Keratinocyte (primary cell): ENCODE results near the gene TKFC. TPM values are rescaled to one million over a fixed set of nuclear protein-coding genes. Genes with fewer than 3 reads are reported as not detected.

Experiments used
- DNase-seq: peaks from one replicate; pipeline ENCODE4 v3.0.0-alpha.2; 2011; ENCODE audit warnings: low read depth, missing footprints, low spot score
- FAIRE-seq: peaks from 2 replicates; lab custom pipeline; 2011; peaks lifted over from hg19 to GRCh38; lab: Jason Lieb, UNC
- H2AFZ ChIP-seq: 2 replicates; pipeline ENCODE4 v1.6.0; 2012; ENCODE audit warnings: low read length, control low read depth, inconsistent platforms; ENCODE audit not compliant: control insufficient read depth
- H3K27ac ChIP-seq: 2 replicates; pipeline ENCODE4 v1.5.1; 2011; ENCODE audit warnings: low read length; ENCODE audit not compliant: control insufficient read depth, insufficient read depth
- H3K27me3 ChIP-seq: 3 replicates; pipeline ENCODE4 v1.6.0; 2011; ENCODE audit warnings: low read length; ENCODE audit not compliant: control insufficient read depth, insufficient read depth; ENCODE audit errors: extremely low read depth
- H3K36me3 ChIP-seq, 2 experiments: 2 replicates in 1 of 2; 3 replicates in 1 of 2; pipeline ENCODE4 v1.5.1; 2011; ENCODE audit warnings: low read length in 2 of 2, mild to moderate bottlenecking in 1 of 2; ENCODE audit not compliant: control insufficient read depth in 2 of 2, insufficient read depth in 2 of 2; ENCODE audit errors: extremely low read depth in 1 of 2
- H3K4me1 ChIP-seq: 3 replicates; pipeline ENCODE4 v1.5.1; 2011; ENCODE audit warnings: low read length; ENCODE audit not compliant: control insufficient read depth, insufficient read depth; ENCODE audit errors: extremely low read depth
- H3K4me2 ChIP-seq: 3 replicates; pipeline ENCODE4 v1.6.0; 2011; ENCODE audit warnings: low read depth, low read length; ENCODE audit not compliant: control insufficient read depth, insufficient read depth; ENCODE audit errors: extremely low read depth
- H3K4me3 ChIP-seq, 3 experiments: fragments of 200-600 bp in 1 of 3; sonication (generic) in 1 of 3; 2 replicates in 2 of 3; 3 replicates in 1 of 3; pipeline ENCODE4 v1.5.1; 2011 to 2016; ENCODE audit warnings: low read length in 3 of 3, mild to moderate bottlenecking in 3 of 3, control low read depth in 2 of 3, inconsistent platforms in 1 of 3, low read depth in 1 of 3, mixed read lengths in 1 of 3, mixed run types in 1 of 3, moderate library complexity in 1 of 3; ENCODE audit not compliant: control insufficient read depth in 2 of 3, insufficient read depth in 2 of 3; ENCODE audit errors: extremely low read depth in 1 of 3
- H3K79me2 ChIP-seq: 2 replicates; pipeline ENCODE4 v1.6.0; 2012; ENCODE audit warnings: low read length; ENCODE audit not compliant: control insufficient read depth, insufficient read depth
- H3K9ac ChIP-seq: 3 replicates; pipeline ENCODE4 v1.6.0; 2011; ENCODE audit warnings: low read length; ENCODE audit not compliant: control insufficient read depth, insufficient read depth; ENCODE audit errors: extremely low read depth
- H3K9me1 ChIP-seq: 3 replicates; pipeline ENCODE4 v1.6.0; 2011; ENCODE audit warnings: low read length; ENCODE audit not compliant: control insufficient read depth, insufficient read depth; ENCODE audit errors: extremely low read depth
- H3K9me3 ChIP-seq: 2 replicates; pipeline ENCODE4 v1.5.1; 2012; ENCODE audit warnings: low read depth, low read length; ENCODE audit not compliant: control insufficient read depth
- H4K20me1 ChIP-seq: 3 replicates; pipeline ENCODE4 v1.6.0; 2011; ENCODE audit warnings: low read length; ENCODE audit not compliant: control insufficient read depth, insufficient read depth; ENCODE audit errors: extremely low read depth
- EZH2 ChIP-seq: IDR thresholded peaks from one replicate; pipeline ENCODE4 v1.6.1; 2012; ENCODE audit warnings: inconsistent platforms, mild to moderate bottlenecking, low read length, moderate library complexity
- dilution Hi-C: fragments of 300-500 bp; cut with MboI; formaldehyde crosslinking; loops from one replicate; pipeline ENCODE4 v1.7.0; 2020; ENCODE audit warnings: low sequenced_read_pairs; ENCODE audit not compliant: extremely low pct_ligation_motif_present
- polyA plus RNA-seq, 5 experiments: library from polyadenylated mRNA; depleted of rRNA in 3 of 5; stranded (reverse) in 3 of 5; stranded (forward) in 1 of 5; unstranded in 1 of 5; fragments of >200 nt; gene quantifications; 1 replicate in 1 of 5; 2 replicates in 3 of 5; 3 replicates in 1 of 5; pipeline versions ENCODE4 v1.2.1 to v1.2.3, GENCODE V29; 2011 to 2012; ENCODE audit warnings: missing spikeins in 2 of 5, low read depth in 1 of 5, low replicate concordance in 1 of 5
- TF ChIP-seq, protein P1 (sequence below), 3 experiments: IDR thresholded peaks in 1 of 3; conservative IDR thresholded peaks in 1 of 3; optimal IDR thresholded peaks in 1 of 3; 2 replicates in 2 of 3; 3 replicates in 1 of 3; pipeline versions ENCODE3 to v1.5.1; 2011; ENCODE audit warnings: low read length in 3 of 3, mild to moderate bottlenecking in 3 of 3, moderate library complexity in 2 of 3, control low read depth in 1 of 3, inconsistent platforms in 1 of 3; ENCODE audit not compliant: insufficient read depth in 2 of 3; ENCODE audit errors: extremely low read depth in 1 of 3

The TKFC gene
- polyA plus RNA-seq, 1 donor (not counting 4 experiments of a cell fraction or from before 2014, with no cell fraction given) = 15.4 TPM

DNA sequence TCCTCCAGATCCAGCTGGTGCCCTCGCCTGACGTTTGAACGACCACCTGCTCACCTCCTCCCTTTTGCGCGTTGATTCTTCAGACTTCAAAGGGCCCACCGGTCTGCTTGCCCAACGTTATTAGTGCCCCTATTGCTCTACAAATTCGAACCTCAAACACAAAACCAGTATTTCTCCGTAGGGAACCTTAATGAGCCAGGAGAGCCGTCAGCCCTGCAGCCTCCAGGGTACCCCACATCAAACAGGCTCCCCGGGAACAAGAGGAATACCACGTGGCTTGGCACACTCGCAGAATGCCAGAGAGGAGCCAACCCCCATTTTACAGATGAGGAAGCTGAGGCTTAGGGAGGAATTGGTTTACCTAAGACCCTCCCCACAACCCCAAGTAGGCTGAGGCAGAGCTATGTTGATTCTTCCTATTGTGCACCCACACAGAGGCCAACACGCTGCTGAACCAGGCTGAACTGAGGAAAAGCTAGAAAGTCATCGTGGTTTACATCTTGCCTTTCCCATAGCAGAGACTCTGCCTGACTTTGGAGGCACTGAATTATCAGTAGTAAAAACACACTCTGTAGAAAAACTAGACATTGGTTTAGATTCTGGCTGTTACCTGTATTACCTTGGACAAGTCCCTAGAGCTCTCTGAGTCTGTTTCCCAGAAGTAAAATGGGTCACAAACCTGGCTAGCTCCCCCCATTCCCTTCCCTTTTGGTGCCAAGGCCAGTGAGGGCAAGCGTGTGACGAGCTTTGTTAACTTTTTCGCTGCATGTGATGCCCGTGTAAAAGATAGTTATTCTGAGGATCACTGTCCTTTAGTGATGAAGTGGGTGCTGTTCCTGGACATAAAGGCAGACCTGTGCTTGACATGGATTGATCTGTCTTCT, 764 bp downstream of the TKFC start:
- FAIRE-seq = no peak
- Histone ChIP-seq H3K9ac (peak overlapping the region; percentile 99), H3K79me2 (peaks cover 41% of the 10 kb centered on the region), H3K27me3 (no peaks in the 10 kb centered on the region), H3K4me2 (peak overlapping the region; percentile 99), H3K9me3 (no peaks in the 10 kb centered on the region), H2AFZ (peak overlapping the region; percentile 83), H3K9me1 (no peaks in the 10 kb centered on the region), H3K4me1 (peaks cover 30% of the 10 kb centered on the region), H3K4me3 (peak overlapping the region; percentile 84 to 92 (median 87)), H4K20me1 (peaks cover 3% of the 10 kb centered on the region), H3K27ac (peak overlapping the region; percentile 89), H3K36me3 (peaks cover 11 to 14% of the 10 kb centered on the region in 2 experiments)
- dilution Hi-C loops = no loop called here
- TF ChIP-seq, protein P1, sequence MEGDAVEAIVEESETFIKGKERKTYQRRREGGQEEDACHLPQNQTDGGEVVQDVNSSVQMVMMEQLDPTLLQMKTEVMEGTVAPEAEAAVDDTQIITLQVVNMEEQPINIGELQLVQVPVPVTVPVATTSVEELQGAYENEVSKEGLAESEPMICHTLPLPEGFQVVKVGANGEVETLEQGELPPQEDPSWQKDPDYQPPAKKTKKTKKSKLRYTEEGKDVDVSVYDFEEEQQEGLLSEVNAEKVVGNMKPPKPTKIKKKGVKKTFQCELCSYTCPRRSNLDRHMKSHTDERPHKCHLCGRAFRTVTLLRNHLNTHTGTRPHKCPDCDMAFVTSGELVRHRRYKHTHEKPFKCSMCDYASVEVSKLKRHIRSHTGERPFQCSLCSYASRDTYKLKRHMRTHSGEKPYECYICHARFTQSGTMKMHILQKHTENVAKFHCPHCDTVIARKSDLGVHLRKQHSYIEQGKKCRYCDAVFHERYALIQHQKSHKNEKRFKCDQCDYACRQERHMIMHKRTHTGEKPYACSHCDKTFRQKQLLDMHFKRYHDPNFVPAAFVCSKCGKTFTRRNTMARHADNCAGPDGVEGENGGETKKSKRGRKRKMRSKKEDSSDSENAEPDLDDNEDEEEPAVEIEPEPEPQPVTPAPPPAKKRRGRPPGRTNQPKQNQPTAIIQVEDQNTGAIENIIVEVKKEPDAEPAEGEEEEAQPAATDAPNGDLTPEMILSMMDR (optimal IDR thresholded peaks at IDR 0.05 in 1 of 3, IDR thresholded peaks at IDR 0.05 in 1 of 3, conservative IDR thresholded peaks at IDR 0.05 in 1 of 3; ENCODE audit: extremely low read depth in 1 of 3, insufficient read depth in 2 of 3, low read length in 3 of 3) = no peak
- TF ChIP-seq EZH2 = no peak
- DNase-seq = no peak

DNA sequence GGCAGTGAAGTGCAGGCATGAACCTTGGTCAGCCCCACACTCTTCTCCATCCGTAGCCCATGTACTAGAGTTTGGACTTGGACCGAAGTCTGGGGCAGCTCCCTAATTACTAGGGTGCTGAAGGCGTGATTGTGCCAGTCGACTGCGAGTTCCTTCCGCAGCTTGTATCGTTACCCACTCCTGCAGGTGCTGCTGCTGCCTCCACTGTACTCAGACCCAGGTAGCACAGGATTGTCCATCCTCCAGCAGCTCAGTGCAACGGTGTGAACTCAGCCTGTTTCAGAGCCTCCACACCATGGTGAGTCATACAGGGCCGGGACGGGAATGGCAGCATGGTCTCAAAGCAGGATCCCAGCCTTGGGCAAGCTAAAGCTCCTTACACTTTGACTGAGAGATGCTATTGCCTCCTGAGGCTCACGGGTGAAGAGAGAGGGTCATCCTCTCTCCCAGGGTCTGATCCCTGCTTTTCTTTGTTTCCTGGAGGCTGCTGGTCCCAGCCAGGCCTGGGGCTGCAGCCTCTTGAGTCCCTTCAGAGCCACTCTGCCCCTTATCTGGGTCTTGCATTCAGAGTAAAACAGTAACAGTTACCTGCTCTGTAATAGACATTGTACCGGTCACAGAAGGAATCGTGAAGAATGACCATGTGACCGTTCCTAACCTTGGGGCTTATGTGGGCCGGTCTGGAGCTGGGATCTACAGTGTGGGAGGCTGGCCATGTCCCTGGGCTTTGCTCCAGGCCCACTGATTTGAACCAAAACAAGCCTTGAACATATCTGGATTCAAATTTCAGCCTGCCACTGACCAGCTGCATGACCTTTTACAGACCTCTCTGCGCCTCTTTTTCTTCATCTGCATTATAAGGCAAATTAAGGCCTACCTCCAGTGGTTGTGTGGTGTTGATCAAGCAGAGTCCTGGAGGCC, 1.7 kb downstream of the TKFC start:
- no peak overlapping the region for H3K9ac ChIP-seq
- peak overlapping the region; percentile 99 for H3K4me2 ChIP-seq
- peaks cover 3% of the 10 kb centered on the region for H4K20me1 ChIP-seq
- no peak overlapping the region for H2AFZ ChIP-seq
- H3K9me1 ChIP-seq = no peaks in the 10 kb centered on the region
- TF ChIP-seq, protein P1 (optimal IDR thresholded peaks at IDR 0.05 in 1 of 3, IDR thresholded peaks at IDR 0.05 in 1 of 3, conservative IDR thresholded peaks at IDR 0.05 in 1 of 3; ENCODE audit: extremely low read depth in 1 of 3, insufficient read depth in 2 of 3, low read length in 3 of 3) = no peak
- no peak for TF ChIP-seq EZH2
- no peaks in the 10 kb centered on the region for H3K9me3 ChIP-seq
- peaks cover 30% of the 10 kb centered on the region for H3K4me1 ChIP-seq
- dilution Hi-C loops = no loop called here
- peak overlapping the region; percentile 5 for H3K27ac ChIP-seq
- FAIRE-seq (no peak), DNase-seq (no peak)
- peaks cover 32% of the 10 kb centered on the region for H3K79me2 ChIP-seq
- H3K36me3 ChIP-seq = peaks cover 5 to 6% of the 10 kb centered on the region in 2 experiments
- no peaks in the 10 kb centered on the region for H3K27me3 ChIP-seq
- H3K4me3 ChIP-seq = no peak overlapping the region
